Measurements from ENCODE around the gene MICAL3.

MICAL3 gene

GRCh38 chr22:17743661-17744411, 280.5 kb downstream of the MICAL3 start:
- DNase-seq = no peak

- DNase-seq = peak; percentile 81
These were observed 281.8 kb downstream of the MICAL3 start for GRCh38 chr22:17742527-17742902.

GRCh38 chr22:17741866-17742526, 282.4 kb downstream of the MICAL3 start:
- no peak for DNase-seq

- DNase-seq = no peak
These were observed 285.0 kb downstream of the MICAL3 start for GRCh38 chr22:17739196-17739975.

GRCh38 chr22:17738386-17739128, 285.8 kb downstream of the MICAL3 start:
- DNase-seq = no peak
